ENCODE results near the gene CACNG6.

The CACNG6 gene

GRCh38 chr19:53971673-53972072 is 19.8 kb upstream of the CACNG6 start:
- DNase-seq: no peak

DNA sequence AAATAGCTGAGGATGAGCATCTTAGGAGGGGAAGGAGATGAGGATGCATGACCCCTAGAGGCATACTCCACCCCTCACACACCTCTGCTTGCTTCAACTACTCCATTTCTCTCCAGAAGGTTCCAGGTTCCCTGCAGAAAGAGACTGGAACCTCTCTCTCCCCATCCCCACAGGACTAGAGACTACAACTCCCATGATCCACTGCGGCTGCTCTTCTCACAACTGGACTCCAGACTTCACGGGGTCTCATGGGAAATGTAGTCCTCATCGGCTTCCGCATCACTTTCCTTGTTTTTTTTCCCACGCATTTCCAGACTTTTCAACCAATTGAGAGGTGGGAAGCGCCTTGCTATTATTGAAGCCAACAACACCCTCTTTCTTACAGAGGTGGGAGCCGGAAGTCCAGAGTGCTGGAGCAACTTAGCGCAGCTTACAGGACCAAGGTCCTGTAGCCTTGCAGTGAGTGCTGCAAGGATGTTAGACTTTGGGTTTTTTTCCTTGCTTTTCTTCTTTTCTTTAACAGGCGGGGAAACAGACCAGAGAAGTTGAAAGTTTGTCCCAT is 13.9 kb upstream of the CACNG6 start:
- DNase-seq: no peak

DNA sequence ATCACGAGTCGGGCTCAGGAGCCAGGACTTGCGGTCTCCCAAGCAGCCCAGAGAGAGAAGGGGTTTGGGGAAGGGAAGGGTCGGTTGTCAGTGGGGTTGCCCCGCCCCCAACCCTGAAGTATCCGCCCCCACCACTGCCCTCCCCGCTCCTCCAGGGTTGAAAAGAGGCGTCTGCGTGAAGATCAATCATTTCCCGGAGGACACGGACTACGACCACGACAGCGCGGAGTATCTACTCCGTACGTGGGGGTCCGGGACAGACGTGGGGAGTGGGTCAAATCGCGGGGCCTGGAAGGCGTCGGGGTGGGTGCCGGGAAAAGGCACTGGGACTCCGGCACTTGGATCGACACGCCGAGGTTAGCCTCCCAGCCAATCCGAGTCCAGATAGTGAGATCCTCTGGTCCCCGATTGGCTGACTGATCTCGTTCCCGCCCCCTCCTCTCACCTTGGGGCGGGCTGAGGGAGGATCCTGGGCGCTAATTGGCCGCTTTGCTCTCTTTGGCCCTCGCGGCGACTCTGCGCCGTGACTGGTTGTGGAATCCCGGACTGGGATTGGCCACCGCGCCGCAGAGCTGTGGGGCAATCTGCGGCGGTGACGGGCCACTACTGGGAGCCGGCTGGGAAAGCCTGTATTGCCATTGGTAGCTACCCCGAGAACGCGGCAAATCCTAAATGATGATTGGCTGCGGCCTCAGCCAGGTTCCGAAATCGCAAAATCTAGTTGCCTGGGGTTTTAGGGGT is 13.3 kb upstream of the CACNG6 start:
- DNase-seq: no peak

DNA sequence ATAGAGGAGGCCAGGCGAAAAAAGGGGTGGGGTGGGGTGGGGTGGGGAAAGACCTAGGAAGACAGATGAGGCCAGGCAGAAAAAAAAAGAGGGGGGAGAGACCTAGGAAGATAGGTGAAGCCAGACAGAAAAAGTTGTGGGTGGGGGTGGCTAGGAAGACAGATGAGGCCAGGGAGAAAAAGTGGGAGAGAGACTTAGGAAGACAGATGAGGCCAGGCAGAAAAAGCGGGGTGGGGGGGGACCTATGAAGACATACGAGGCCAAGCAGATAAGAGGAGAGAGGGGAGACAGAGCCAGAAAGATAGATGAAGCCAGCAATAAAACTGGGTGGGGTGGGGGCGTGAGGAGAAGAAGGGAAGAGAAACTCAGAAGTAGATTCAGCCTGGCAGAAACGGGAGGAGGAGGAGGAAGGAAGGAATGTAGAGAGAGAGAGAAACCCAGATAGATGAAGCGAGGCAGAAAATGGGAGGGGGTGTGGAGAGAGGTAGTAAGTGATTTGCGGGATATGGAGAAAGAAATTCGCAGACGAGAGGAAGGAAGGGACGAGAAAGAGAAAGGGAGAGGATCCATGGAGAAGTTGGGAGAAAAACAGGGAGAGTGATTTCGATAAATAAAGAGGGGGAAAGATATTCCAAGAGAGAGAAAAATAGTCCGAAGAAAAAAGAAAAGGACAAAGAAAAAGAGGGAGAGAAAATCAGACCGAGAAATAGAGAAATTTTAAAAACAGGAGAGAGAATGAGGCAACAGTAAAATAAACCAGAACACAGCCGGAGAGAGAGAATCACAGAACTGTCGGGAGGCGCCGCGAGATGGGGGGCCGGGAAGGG is 12.2 kb upstream of the CACNG6 start:
- no peak for DNase-seq

DNA sequence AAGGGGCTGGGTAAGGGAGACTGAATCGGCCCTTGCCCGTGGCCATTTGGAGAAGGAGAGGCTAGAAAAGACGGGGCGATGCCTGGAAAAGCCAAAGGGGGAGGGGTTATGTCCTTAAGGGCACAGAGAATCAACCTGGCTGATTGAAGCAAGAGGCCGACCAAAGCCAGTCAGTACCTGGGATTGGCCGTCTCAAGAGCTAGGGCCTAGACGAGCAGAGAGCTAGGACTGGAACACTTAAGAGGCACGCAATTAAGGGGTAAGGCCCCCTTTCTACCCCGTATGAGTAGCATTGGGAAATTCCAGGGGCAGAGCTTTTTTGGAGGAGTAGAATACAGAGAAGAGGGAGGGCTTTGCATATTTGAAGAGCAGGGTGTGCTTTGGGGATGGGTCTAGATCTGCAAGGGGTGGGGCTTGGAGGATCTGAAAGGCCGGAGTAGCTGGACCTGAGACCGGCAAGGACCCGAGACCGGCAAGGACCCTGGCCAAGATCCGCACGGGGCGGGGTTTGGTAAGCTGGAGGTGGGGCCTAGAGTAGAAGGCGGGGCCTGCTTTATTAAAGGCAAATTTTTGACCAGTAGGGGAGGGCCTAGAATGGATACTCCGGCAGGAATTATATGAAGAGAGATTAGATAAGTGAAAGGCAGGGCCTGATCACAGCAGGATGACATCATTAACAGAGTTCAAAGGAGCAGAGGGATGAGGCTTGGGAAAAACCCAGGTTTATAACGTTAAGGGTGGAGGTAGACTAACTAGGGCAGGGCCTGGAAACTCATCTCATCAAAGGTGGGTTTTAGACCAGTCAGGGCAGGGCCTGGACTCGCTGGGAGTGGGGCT is 10.7 kb upstream of the CACNG6 start:
- no peak for DNase-seq

- no peak for DNase-seq
Observed at GRCh38 chr19:53981376-53981951, 10.0 kb upstream of the CACNG6 start.

DNA sequence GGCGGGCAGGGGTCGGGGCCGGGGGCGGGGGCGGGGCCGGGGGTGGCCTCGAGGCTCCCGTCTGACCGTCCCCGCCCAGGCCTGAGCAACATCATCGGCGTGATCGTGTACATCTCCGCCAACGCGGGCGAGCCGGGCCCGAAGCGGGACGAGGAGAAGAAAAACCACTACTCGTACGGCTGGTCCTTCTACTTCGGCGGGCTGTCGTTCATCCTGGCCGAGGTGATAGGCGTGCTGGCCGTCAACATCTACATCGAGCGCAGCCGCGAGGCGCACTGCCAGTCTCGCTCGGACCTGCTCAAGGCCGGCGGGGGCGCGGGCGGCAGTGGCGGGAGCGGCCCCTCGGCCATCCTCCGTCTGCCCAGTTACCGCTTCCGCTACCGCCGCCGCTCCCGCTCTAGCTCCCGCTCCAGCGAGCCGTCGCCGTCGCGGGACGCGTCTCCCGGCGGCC is 9.4 kb upstream of the CACNG6 start:
- no peak for DNase-seq

DNA sequence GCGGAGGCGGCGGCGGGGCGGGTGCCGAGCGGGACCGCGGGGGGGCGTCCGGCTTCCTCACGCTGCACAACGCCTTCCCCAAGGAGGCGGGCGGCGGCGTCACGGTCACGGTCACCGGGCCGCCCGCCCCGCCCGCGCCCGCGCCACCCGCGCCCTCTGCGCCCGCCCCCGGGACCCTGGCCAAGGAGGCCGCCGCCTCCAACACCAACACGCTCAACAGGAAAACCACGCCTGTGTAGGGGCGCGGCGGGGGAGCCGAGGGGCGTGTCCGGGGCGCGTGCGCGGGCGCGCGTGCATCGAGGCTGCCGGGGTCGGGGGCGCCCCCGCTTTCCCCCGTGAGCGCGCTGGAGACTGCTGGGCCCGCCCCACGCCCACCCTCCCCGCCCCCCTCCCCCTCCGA is 8.8 kb upstream of the CACNG6 start:
- no peak for DNase-seq

GRCh38 chr19:53983457-53984289 is 7.8 kb upstream of the CACNG6 start:
- DNase-seq: no peak

- no peak for DNase-seq
Observed at GRCh38 chr19:53985863-53986262, 5.6 kb upstream of the CACNG6 start.

DNA sequence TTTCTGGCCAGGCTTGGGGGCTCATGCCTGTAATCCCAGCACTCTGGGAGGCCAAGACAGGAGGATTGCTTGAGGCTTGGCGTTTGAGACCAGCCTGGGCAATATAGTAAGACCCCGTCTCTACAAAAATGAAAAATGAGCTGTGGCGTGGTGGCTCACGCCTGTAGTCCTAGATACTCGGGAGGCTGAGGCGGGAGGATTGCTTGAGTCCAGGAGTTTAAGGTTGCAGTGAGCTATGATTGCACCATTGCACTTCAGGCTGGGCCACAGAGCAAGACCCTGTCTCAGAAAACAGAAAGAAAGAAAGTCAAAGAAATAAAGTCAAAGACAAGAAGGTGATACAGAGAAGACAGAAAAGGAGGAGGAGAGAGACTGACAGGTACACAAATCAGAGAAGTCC is 2.5 kb upstream of the CACNG6 start:
- no peak for DNase-seq

DNA sequence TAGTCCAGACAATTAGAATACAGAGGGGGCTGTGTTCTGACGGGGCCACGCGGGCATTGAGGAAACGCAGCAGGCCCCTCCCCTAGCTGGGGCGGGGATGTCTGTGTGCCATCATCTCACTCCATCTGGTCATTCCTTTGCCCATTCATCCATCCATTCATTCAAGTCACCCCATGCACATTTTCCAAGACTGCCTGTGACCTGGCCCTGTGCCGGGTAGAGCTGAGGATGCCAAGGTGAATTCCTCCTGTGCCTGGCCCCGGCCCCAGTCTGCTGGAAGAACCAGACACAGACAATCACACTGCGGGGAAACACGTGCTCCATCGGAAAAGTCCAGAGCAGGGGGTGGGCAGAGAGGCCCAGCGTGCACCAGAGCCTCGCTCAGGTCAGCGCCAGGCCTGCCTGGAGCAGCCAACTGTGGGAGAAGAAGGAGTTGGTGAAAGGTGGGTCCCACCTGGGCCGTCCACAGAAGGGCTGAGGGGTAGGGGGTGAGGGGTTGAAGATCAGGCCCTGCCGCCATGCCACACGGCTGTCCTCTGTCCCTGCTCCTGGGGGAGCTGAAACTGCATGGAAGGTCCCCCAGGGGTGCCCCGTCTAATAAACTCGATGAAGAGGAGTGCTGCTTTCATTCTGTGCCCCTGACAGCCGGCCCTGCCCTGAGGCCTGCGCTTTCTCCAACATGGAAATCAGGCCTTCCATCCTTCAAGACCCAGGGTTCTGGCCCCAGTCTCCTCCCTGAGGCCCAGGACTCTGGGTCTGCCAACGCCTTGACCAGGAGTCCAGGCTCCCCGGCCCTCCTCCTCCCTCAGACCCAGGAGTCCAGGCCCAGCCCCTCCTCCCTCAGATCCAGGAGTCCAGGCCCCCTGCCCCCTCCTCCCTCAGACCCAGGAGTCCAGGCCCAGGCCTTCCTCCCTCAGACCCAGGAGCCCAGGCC is 1.6 kb upstream of the CACNG6 start:
- DNase-seq: no peak

- no peak for DNase-seq
Observed at GRCh38 chr19:53992211-53992610, 774 bp downstream of the CACNG6 start.

GRCh38 chr19:53992815-53993214 is 1.4 kb downstream of the CACNG6 start:
- no peak for DNase-seq

GRCh38 chr19:53993448-53993847 is 2.0 kb downstream of the CACNG6 start:
- no peak for DNase-seq

- DNase-seq: no peak
Observed at GRCh38 chr19:53994811-53995210, 3.4 kb downstream of the CACNG6 start.

DNA sequence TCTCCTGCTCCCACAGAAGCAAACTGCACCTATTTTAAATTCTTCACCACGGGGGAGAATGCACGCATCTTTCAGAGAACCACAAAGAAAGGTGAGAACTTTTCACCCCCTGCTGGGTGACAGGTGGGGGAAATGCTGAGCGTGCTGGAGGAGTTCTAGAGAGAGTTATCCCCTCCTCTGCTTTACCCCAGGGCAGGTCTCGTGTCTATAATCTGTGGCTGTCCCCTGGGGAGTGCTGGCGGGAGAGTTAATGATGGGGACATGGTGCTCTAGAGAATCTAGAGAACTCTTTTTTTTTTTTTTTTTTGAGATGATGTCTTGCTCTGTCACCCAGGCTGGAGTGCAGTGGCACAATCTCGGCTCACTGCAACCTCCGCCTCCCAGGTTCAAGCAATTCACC is 6.8 kb downstream of the CACNG6 start:
- DNase-seq: no peak

DNA sequence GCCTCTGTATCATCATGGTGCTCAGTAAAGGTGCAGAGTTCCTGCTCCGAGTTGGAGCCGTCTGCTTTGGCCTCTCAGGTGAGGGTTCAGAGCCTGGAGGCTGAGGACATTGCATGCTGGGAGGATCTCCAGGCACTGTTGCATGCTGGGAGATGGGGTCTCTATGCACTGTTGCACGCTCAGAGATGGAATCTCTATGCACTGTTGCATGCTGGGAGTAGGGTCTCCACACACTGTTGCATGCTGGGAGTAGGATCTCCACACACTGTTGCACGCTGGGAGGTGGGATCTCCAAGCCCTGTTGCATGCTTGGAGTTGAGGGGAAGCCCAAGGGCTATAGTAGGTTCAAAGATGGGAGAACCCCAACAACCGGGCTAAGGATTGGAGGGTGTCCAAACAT is 8.3 kb downstream of the CACNG6 start:
- no peak for DNase-seq

DNA sequence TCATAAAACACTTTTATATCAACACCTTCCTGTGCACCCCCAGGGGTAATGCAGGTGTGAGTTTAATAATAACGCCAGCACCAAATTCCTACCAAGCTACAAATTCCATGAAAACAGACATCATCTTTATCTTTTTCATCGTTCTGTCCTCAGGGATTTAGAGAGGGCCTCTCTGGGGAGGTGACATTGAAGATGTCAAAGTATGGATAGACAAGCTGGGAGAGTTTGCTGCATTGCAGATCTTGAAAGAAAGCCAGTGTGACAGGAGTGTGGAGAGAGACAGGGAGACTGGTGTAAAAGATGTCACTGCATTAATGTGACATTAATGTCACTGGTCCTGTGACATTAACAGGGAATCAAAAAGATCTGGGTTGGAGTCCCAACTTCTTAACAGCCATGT is 10.1 kb downstream of the CACNG6 start:
- DNase-seq: no peak

DNA sequence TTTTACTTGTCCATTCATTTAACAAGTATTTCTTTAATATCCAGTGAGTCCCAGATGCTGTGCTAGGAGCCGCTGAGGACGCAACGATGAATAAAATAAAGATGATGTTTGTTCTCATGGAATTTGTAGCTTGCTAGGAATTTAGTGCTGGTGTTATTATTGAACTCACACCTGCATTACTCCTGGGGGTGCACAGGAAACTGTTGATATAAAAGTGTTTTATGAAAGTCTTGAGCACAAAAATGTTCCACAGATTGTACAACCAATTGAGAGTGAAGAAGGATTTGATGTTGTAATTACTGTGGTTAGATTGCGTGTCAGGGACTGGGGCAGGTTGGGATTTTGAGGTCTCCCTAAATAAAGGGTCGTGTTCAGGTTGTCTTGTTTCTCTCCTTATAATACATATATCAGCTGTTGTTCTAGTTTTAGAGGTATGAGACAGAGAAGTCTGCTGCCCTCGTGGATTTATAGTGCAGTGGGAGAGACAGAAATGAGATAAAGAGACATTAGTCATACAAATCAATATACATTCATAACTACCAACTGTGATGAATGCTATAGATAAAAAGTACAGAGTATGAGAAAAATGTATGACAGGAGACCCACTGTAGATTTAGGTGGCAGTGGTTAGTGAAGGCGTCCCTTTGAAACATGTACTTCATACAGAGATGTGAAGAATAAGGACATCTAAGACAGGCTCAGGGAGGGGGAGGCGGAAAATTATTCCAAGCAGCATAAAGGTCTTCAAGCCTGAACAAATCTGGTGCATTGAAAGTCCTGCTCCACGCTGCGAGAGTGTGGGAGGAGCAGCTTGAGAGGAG is 11.3 kb downstream of the CACNG6 start:
- DNase-seq: no peak
